SK-N-SH treated with all-trans-retinoic acid at 6 μM for 48 hours (cell line): ENCODE data around the gene WWC1.

Experiments
- ATAC-seq: fragments of 200-7000 bp; cut with Tn5 transposase; 3 replicates; pipeline ENCODE4 v1.9.1; 2020; ENCODE audit warnings: mild to moderate bottlenecking, moderate library complexity
- ARNTL ChIP-seq: fragments of 450-650 bp; formaldehyde crosslinking; IDR thresholded peaks from 2 replicates; pipeline ENCODE4 v1.5.0; 2020; ENCODE audit warnings: low read depth, mild to moderate bottlenecking, moderate library complexity, borderline replicate concordance
- BACH2 ChIP-seq: fragments of 250-450 bp; sonication (Bioruptor Pico); IDR thresholded peaks from 2 replicates; pipeline ENCODE4 v1.9.0; 2021; ENCODE audit warnings: mild to moderate bottlenecking, borderline replicate concordance
- CSDC2 ChIP-seq: fragments of 250-450 bp; sonication (Bioruptor Pico); IDR thresholded peaks from 2 replicates; pipeline ENCODE4 v1.5.0; 2020; ENCODE audit warnings: mild to moderate bottlenecking, moderate library complexity
- ESRRG ChIP-seq: fragments of 250-450 bp; sonication (Bioruptor Pico); IDR thresholded peaks from 2 replicates; pipeline ENCODE4 v1.6.1; 2021; ENCODE audit warnings: mild to moderate bottlenecking
- GLIS3 ChIP-seq: fragments of 250-450 bp; sonication (Bioruptor Pico); IDR thresholded peaks from 2 replicates; pipeline ENCODE4 v1.5.0; 2020; ENCODE audit warnings: mild to moderate bottlenecking, moderate library complexity
- ISL1 ChIP-seq: fragments of 250-450 bp; sonication (Bioruptor Pico); IDR thresholded peaks from 2 replicates; pipeline ENCODE4 v2.1.2; 2022; ENCODE audit warnings: mild to moderate bottlenecking, moderate library complexity
- OSR1 ChIP-seq: fragments of 250-450 bp; sonication (Bioruptor Pico); IDR thresholded peaks from 2 replicates; pipeline ENCODE4 v1.8.0; 2022; ENCODE audit warnings: moderate library complexity, mild to moderate bottlenecking, inconsistent platforms
- POU6F1 ChIP-seq: fragments of 250-450 bp; sonication (Bioruptor Pico); IDR thresholded peaks from 2 replicates; pipeline ENCODE4 v1.8.0; 2021; ENCODE audit warnings: low read depth, mild to moderate bottlenecking, moderate library complexity, borderline replicate concordance
- PPARA ChIP-seq: fragments of 250-450 bp; sonication (Bioruptor Pico); IDR thresholded peaks from 2 replicates; pipeline ENCODE4 v1.5.0; 2020; ENCODE audit warnings: mild to moderate bottlenecking, borderline replicate concordance
- RARB ChIP-seq: fragments of 250-450 bp; sonication (Bioruptor Pico); IDR thresholded peaks from 2 replicates; pipeline ENCODE4 v1.8.0; 2021; ENCODE audit warnings: mild to moderate bottlenecking, moderate library complexity
- SNAI2 ChIP-seq: fragments of 250-450 bp; sonication (Bioruptor Pico); IDR thresholded peaks from 2 replicates; pipeline ENCODE4 v1.5.0; 2020; ENCODE audit warnings: mild to moderate bottlenecking, moderate library complexity
- TCF4 ChIP-seq: fragments of 250-450 bp; sonication (Bioruptor Pico); IDR thresholded peaks from 2 replicates; pipeline ENCODE4 v1.8.0; 2021; ENCODE audit warnings: mild to moderate bottlenecking, moderate library complexity, borderline replicate concordance
- TSHZ2 ChIP-seq: fragments of 250-450 bp; sonication (Bioruptor Pico); IDR thresholded peaks from 2 replicates; pipeline ENCODE4 v1.5.0; 2020; ENCODE audit warnings: mild to moderate bottlenecking, moderate library complexity
- ZC3H10 ChIP-seq: fragments of 250-450 bp; sonication (Bioruptor Pico); IDR thresholded peaks from 2 replicates; pipeline ENCODE4 v1.5.1; 2021; ENCODE audit warnings: mild to moderate bottlenecking, moderate library complexity
- ZFP30 ChIP-seq: fragments of 450-650 bp; formaldehyde crosslinking; IDR thresholded peaks from 2 replicates; pipeline ENCODE4 v1.5.0; 2022; ENCODE audit warnings: mild to moderate bottlenecking, moderate library complexity
- ZNF565 ChIP-seq: fragments of 450-650 bp; formaldehyde crosslinking; conservative IDR thresholded peaks from 2 replicates; pipeline ENCODE4 v1.5.0; 2020; ENCODE audit warnings: low read depth, mild to moderate bottlenecking, moderate library complexity
- ZNF8 ChIP-seq: fragments of 450-650 bp; formaldehyde crosslinking; IDR thresholded peaks from 2 replicates; pipeline ENCODE4 v1.5.0; 2020; ENCODE audit warnings: mild to moderate bottlenecking, moderate library complexity
- TF ChIP-seq, protein P1 (sequence below): fragments of 250-450 bp; sonication (Bioruptor Pico); IDR thresholded peaks from 2 replicates; pipeline ENCODE4 v1.5.1; 2020; ENCODE audit warnings: low read depth, mild to moderate bottlenecking, moderate library complexity
- TF ChIP-seq, protein P2 (sequence below): fragments of 250-450 bp; sonication (Bioruptor Pico); IDR thresholded peaks from 2 replicates; pipeline ENCODE4 v1.8.0; 2020; ENCODE audit warnings: mild to moderate bottlenecking, moderate library complexity, borderline replicate concordance
- TF ChIP-seq, protein P3 (sequence below): fragments of 250-450 bp; sonication (Bioruptor Pico); IDR thresholded peaks from 2 replicates; pipeline ENCODE4 v1.5.1; 2021; ENCODE audit warnings: mild to moderate bottlenecking, moderate library complexity

WWC1 gene

GRCh38 chr5:168360521-168361285, 69.3 kb downstream of the WWC1 start:
- no peak for ATAC-seq
- no peak for TF ChIP-seq ISL1 (CRISPR knock-in tag)
- TF ChIP-seq ZFP30, result no peak
- TF ChIP-seq, protein P1, sequence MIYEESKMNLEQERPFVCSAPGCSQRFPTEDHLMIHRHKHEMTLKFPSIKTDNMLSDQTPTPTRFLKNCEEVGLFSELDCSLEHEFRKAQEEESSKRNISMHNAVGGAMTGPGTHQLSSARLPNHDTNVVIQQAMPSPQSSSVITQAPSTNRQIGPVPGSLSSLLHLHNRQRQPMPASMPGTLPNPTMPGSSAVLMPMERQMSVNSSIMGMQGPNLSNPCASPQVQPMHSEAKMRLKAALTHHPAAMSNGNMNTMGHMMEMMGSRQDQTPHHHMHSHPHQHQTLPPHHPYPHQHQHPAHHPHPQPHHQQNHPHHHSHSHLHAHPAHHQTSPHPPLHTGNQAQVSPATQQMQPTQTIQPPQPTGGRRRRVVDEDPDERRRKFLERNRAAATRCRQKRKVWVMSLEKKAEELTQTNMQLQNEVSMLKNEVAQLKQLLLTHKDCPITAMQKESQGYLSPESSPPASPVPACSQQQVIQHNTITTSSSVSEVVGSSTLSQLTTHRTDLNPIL (CRISPR knock-in tag), result no peak

GRCh38 chr5:168362097-168362885, 70.8 kb downstream of the WWC1 start:
- ATAC-seq, result no peak

GRCh38 chr5:168364151-168364661, 72.8 kb downstream of the WWC1 start:
- TF ChIP-seq TSHZ2 (CRISPR knock-in tag) (no peak), BACH2 (CRISPR knock-in tag) (no peak), ZFP30 (no peak), ZC3H10 (CRISPR knock-in tag) (no peak), POU6F1 (CRISPR knock-in tag) (no peak), ZNF565 (CRISPR knock-in tag) (no peak), CSDC2 (CRISPR knock-in tag) (no peak), TCF4 (CRISPR knock-in tag) (no peak), OSR1 (CRISPR knock-in tag) (no peak), ARNTL (CRISPR knock-in tag) (no peak), ESRRG (CRISPR knock-in tag) (no peak), ISL1 (CRISPR knock-in tag) (no peak), GLIS3 (CRISPR knock-in tag) (no peak), SNAI2 (no peak), PPARA (CRISPR knock-in tag) (no peak), RARB (CRISPR knock-in tag) (no peak)
- TF ChIP-seq, protein P2, sequence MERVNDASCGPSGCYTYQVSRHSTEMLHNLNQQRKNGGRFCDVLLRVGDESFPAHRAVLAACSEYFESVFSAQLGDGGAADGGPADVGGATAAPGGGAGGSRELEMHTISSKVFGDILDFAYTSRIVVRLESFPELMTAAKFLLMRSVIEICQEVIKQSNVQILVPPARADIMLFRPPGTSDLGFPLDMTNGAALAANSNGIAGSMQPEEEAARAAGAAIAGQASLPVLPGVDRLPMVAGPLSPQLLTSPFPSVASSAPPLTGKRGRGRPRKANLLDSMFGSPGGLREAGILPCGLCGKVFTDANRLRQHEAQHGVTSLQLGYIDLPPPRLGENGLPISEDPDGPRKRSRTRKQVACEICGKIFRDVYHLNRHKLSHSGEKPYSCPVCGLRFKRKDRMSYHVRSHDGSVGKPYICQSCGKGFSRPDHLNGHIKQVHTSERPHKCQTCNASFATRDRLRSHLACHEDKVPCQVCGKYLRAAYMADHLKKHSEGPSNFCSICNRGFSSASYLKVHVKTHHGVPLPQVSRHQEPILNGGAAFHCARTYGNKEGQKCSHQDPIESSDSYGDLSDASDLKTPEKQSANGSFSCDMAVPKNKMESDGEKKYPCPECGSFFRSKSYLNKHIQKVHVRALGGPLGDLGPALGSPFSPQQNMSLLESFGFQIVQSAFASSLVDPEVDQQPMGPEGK (CRISPR knock-in tag), result no peak
- TF ChIP-seq, protein P3, sequence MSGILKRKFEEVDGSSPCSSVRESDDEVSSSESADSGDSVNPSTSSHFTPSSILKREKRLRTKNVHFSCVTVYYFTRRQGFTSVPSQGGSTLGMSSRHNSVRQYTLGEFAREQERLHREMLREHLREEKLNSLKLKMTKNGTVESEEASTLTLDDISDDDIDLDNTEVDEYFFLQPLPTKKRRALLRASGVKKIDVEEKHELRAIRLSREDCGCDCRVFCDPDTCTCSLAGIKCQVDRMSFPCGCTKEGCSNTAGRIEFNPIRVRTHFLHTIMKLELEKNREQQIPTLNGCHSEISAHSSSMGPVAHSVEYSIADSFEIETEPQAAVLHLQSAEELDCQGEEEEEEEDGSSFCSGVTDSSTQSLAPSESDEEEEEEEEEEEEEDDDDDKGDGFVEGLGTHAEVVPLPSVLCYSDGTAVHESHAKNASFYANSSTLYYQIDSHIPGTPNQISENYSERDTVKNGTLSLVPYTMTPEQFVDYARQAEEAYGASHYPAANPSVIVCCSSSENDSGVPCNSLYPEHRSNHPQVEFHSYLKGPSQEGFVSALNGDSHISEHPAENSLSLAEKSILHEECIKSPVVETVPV (CRISPR knock-in tag), result no peak
- peak; percentile 60 for ATAC-seq

More at GRCh38 chr5:168362097-168362885, 70.8 kb downstream of the WWC1 start:
- TF ChIP-seq ZC3H10 (CRISPR knock-in tag), result no peak
- TF ChIP-seq ARNTL (CRISPR knock-in tag), result no peak
- TF ChIP-seq, protein P2 (CRISPR knock-in tag), result no peak
- no peak for TF ChIP-seq BACH2 (CRISPR knock-in tag)
- TF ChIP-seq ZNF8 (CRISPR knock-in tag), result no peak
- no peak for TF ChIP-seq TCF4 (CRISPR knock-in tag)
